K562 (cell line): Measurements from ENCODE around the gene YKT6.

ENCODE experiments used
- CTCF ChIP-seq, 3 experiments: IDR thresholded peaks in 2 of 3; conservative IDR thresholded peaks in 1 of 3; 2 replicates each; pipeline ENCODE4 v1.5.1; 2011 to 2012; ENCODE audit warnings: low read length in 3 of 3, mild to moderate bottlenecking in 3 of 3, control low read depth in 2 of 3, improper control_type of control experiment in 1 of 3, inconsistent platforms in 1 of 3, low read depth in 1 of 3, mixed read lengths in 1 of 3, moderate library complexity in 1 of 3; ENCODE audit not compliant: insufficient read depth in 2 of 3
- ERF ChIP-seq: fragments of 450-650 bp; formaldehyde crosslinking; IDR thresholded peaks from 2 replicates; pipeline ENCODE4 v1.4.0; 2020; ENCODE audit warnings: mild to moderate bottlenecking, mixed read lengths
- FOXJ3 ChIP-seq: sonication (generic); formaldehyde crosslinking; IDR thresholded peaks from 2 replicates; pipeline ENCODE4 v1.4.0; 2020; ENCODE audit warnings: mild to moderate bottlenecking, missing genetic modification reagents
- SIX5 ChIP-seq, 2 experiments: IDR thresholded peaks; 2 replicates each; pipeline ENCODE4 v1.6.1; 2011; ENCODE audit warnings: low read length in 2 of 2, borderline replicate concordance in 1 of 2, low read depth in 1 of 2, mild to moderate bottlenecking in 1 of 2, moderate library complexity in 1 of 2; ENCODE audit not compliant: insufficient read depth in 1 of 2

- TF ChIP-seq FOXJ3: no peak
- TF ChIP-seq ERF (CRISPR knock-in tag): no peak
- no peak for TF ChIP-seq SIX5 (IDR thresholded peaks at IDR 0.05; ENCODE audit: borderline replicate concordance in 1 of 2, insufficient read depth in 1 of 2, low read depth in 1 of 2, low read length in 2 of 2)
- TF ChIP-seq CTCF (IDR thresholded peaks at IDR 0.05 in 2 of 3, conservative IDR thresholded peaks at IDR 0.05 in 1 of 3; ENCODE audit: insufficient read depth in 2 of 3, low read depth in 1 of 3, low read length in 3 of 3): no peak
Measured at GRCh38 chr7:44155191-44156185, 45.3 kb upstream of the YKT6 start.
